Panc1 (cell line): ENCODE measurements around the gene FSTL4. TPM values are rescaled to one million over a fixed set of nuclear protein-coding genes. Genes with fewer than 3 reads are reported as not detected.

Experiments
- ATAC-seq: fragments of 200-7000 bp; cut with Tn5 transposase; 2 replicates; pipeline ENCODE4 v1.9.1; 2020; ENCODE audit warnings: mild to moderate bottlenecking, moderate library complexity
- BruUV-seq: library from RNA; stranded (reverse); fragments of 400-500 nt; replicated peaks from 2 replicates; lab custom pipeline; 2021; lab: Mats Ljungman, UMichigan
- CTCF ChIA-PET: fragments of 300-600 bp; sonication (Branson Sonifier 250); formaldehyde crosslinking; loops from one replicate; lab custom pipeline; 2022; ENCODE audit warnings: antibody characterized with exemption; lab: Charles Lee
- POLR2A ChIA-PET: fragments of 300-600 bp; sonication (Branson Sonifier 250); formaldehyde crosslinking; loops from one replicate; lab custom pipeline; 2022; ENCODE audit warnings: antibody characterized with exemption; lab: Charles Lee
- DNase-seq: peaks from one replicate; pipeline ENCODE4 v3.0.0-alpha.2; 2010; ENCODE audit warnings: low read depth, low spot score
- H3K27ac ChIP-seq: 2 replicates; pipeline ENCODE4 v1.5.1; 2011; ENCODE audit warnings: mild to moderate bottlenecking, low read length, inconsistent platforms
- H3K27me3 ChIP-seq: fragments of 200-500 bp; sonication (Bioruptor generic); 2 replicates; pipeline ENCODE4 v1.6.0; 2014; ENCODE audit warnings: low read length, inconsistent platforms; ENCODE audit not compliant: control insufficient read depth, insufficient read depth
- H3K36me3 ChIP-seq: fragments of 200-500 bp; sonication (Bioruptor generic); 2 replicates; pipeline ENCODE4 v1.5.1; 2014; ENCODE audit warnings: inconsistent platforms, mild to moderate bottlenecking, low read length, moderate library complexity; ENCODE audit not compliant: control insufficient read depth, insufficient read depth
- H3K4me1 ChIP-seq: 2 replicates; pipeline ENCODE4 v1.5.1; 2011; ENCODE audit warnings: inconsistent platforms, mild to moderate bottlenecking, low read length, moderate library complexity; ENCODE audit not compliant: control insufficient read depth, insufficient read depth
- H3K4me3 ChIP-seq, 2 experiments: 2 replicates each; pipeline ENCODE4 v1.5.1; 2011 to 2012; ENCODE audit warnings: low read depth in 2 of 2, low read length in 2 of 2, mild to moderate bottlenecking in 2 of 2, inconsistent platforms in 1 of 2, moderate library complexity in 1 of 2
- H3K9me3 ChIP-seq: fragments of 200-500 bp; sonication (Bioruptor generic); 2 replicates; pipeline ENCODE4 v1.5.1; 2014; ENCODE audit warnings: low read depth, mild to moderate bottlenecking, inconsistent platforms, low read length, moderate library complexity; ENCODE audit not compliant: control insufficient read depth, insufficient read depth
- CTCF ChIP-seq: fragments of 450-650 bp; IDR thresholded peaks from 2 replicates; pipeline ENCODE4 v1.5.1; 2017; ENCODE audit warnings: mild to moderate bottlenecking
- POLR2AphosphoS5 ChIP-seq: IDR thresholded peaks from 2 replicates; pipeline ENCODE4 v1.6.1; 2012; ENCODE audit warnings: mild to moderate bottlenecking, low read depth, low read length, moderate library complexity
- REST ChIP-seq, 2 experiments: IDR thresholded peaks; 2 replicates each; pipeline ENCODE4 v1.6.1; 2011 to 2012; ENCODE audit warnings: low read depth in 2 of 2, control low read depth in 1 of 2, low read length in 1 of 2, mild to moderate bottlenecking in 1 of 2, moderate library complexity in 1 of 2; ENCODE audit not compliant: insufficient read depth in 1 of 2
- SIN3A ChIP-seq: IDR thresholded peaks from 2 replicates; pipeline ENCODE4 v1.6.1; 2012; ENCODE audit warnings: low read depth, mild to moderate bottlenecking, low read length, moderate library complexity, borderline replicate concordance; ENCODE audit not compliant: insufficient read depth
- TCF7L2 ChIP-seq: IDR thresholded peaks from 2 replicates; pipeline ENCODE4 v1.6.1; 2011; ENCODE audit warnings: mild to moderate bottlenecking, low read depth, low read length, inconsistent platforms
- in situ Hi-C: cut with HindIII; loops from 2 replicates; pipeline ENCODE4 v1.10.0; 2016; ENCODE audit warnings: low sequenced_read_pairs, low pct_unique_long_range_greater_than_20kb
- intact Hi-C: fragments of 100-400 bp; cut with micrococcal nuclease; formaldehyde crosslinking; loops from one replicate; pipeline ENCODE4 v1.10.0; 2022; ENCODE audit not compliant: unreplicated experiment
- total RNA-seq: library from RNA; stranded (reverse); gene quantifications from one replicate; pipeline ENCODE4 v1.2.1, GENCODE V29; 2021; ENCODE audit not compliant: unreplicated experiment

The FSTL4 gene
- total RNA-seq, 1 experiment from 2014 or later, result 0.18 TPM

- Histone ChIP-seq H3K27ac (no peak overlapping the region), H3K27me3 (no peaks in the 10 kb centered on the region), H3K4me3 (no peak overlapping the region), H3K9me3 (no peaks in the 10 kb centered on the region), H3K36me3 (no peaks in the 10 kb centered on the region), H3K4me1 (no peaks in the 10 kb centered on the region)
- POLR2A ChIA-PET, result no interaction called here
- no peak for ATAC-seq
- in situ Hi-C loops (no loop called here), intact Hi-C loops (no loop called here)
- TF ChIP-seq TCF7L2, result no peak
- no peak for TF ChIP-seq SIN3A
- no peak for TF ChIP-seq REST (IDR thresholded peaks at IDR 0.05; ENCODE audit: insufficient read depth in 1 of 2, low read depth in 2 of 2, low read length in 1 of 2)
- TF ChIP-seq POLR2AphosphoS5, result no peak
- TF ChIP-seq CTCF, result no peak
- DNase-seq, result no peak
- BruUV-seq, result no TSS peak
- CTCF ChIA-PET, result no interaction called here
These were observed 273.6 kb downstream of the FSTL4 start for GRCh38 chr5:133338504-133339355.

- Histone ChIP-seq H3K27ac (no peak overlapping the region), H3K36me3 (no peaks in the 10 kb centered on the region), H3K27me3 (no peaks in the 10 kb centered on the region), H3K9me3 (no peaks in the 10 kb centered on the region), H3K4me3 (no peak overlapping the region), H3K4me1 (no peaks in the 10 kb centered on the region)
- DNase-seq (no peak), ATAC-seq (no peak)
- in situ Hi-C loops (no loop called here), intact Hi-C loops (no loop called here)
- no TSS peak for BruUV-seq
- TF ChIP-seq POLR2AphosphoS5 (no peak), REST (IDR thresholded peaks at IDR 0.05; ENCODE audit: insufficient read depth in 1 of 2, low read depth in 2 of 2, low read length in 1 of 2) (no peak), TCF7L2 (no peak), CTCF (no peak)
- ChIA-PET CTCF (no interaction called here), POLR2A (no interaction called here)
These were observed 274.4 kb downstream of the FSTL4 start for GRCh38 chr5:133337795-133338445.
